OCI-LY7 (cell line): ENCODE results near the gene AFMID. TPM values are rescaled to one million over a fixed set of nuclear protein-coding genes. Genes with fewer than 3 reads are reported as not detected.
A peak's percentile ranks its signal among the peaks of the same experiment; 100 is the strongest.

Experiments used
- BruUV-seq: library from RNA; stranded (reverse); fragments of 400-500 nt; replicated peaks from 2 replicates; lab custom pipeline; 2021; lab: Mats Ljungman, UMichigan
- CTCF ChIA-PET: fragments of 300-600 bp; sonication (Branson Sonifier 250); formaldehyde crosslinking; loops from one replicate; lab custom pipeline; 2022; ENCODE audit warnings: antibody characterized with exemption; ENCODE audit not compliant: unreplicated experiment; lab: Charles Lee
- POLR2A ChIA-PET: fragments of 300-600 bp; sonication (Branson Sonifier 250); formaldehyde crosslinking; loops from one replicate; lab custom pipeline; 2022; ENCODE audit warnings: antibody characterized with exemption; lab: Charles Lee
- DNase-seq: peaks from one replicate; pipeline ENCODE4 v3.0.0-alpha.2; 2015; ENCODE audit warnings: low spot score
- H2AFZ ChIP-seq: fragments of 200-600 bp; sonication (generic), shearing (Covaris generic); 2 replicates; pipeline ENCODE4 v1.6.1; 2014; ENCODE audit warnings: mild to moderate bottlenecking, antibody characterized with exemption, low read length, moderate library complexity
- H3K27ac ChIP-seq: fragments of 200-600 bp; sonication (generic); 2 replicates; pipeline ENCODE4 v1.5.1; 2014; ENCODE audit warnings: mixed run types, low read depth, mild to moderate bottlenecking, moderate library complexity, low read length, inconsistent platforms; ENCODE audit not compliant: poor library complexity, severe bottlenecking
- H3K36me3 ChIP-seq: fragments of 200-600 bp; sonication (generic); 2 replicates; pipeline ENCODE4 v1.6.1; 2014; ENCODE audit warnings: mild to moderate bottlenecking, antibody characterized with exemption, low read length, moderate library complexity, mixed read lengths; ENCODE audit not compliant: insufficient read depth
- H3K4me1 ChIP-seq: fragments of 200-600 bp; sonication (generic); 2 replicates; pipeline ENCODE4 v1.5.1; 2014; ENCODE audit warnings: mild to moderate bottlenecking, low read length; ENCODE audit not compliant: insufficient read depth, poor library complexity, severe bottlenecking
- H3K4me2 ChIP-seq: fragments of 200-600 bp; sonication (generic); 2 replicates; pipeline ENCODE4 v1.6.1; 2014; ENCODE audit warnings: mild to moderate bottlenecking, low read length
- H3K4me3 ChIP-seq: fragments of 200-600 bp; sonication (generic); 2 replicates; pipeline ENCODE4 v1.5.1; 2014; ENCODE audit warnings: mild to moderate bottlenecking, low read depth, low read length; ENCODE audit not compliant: poor library complexity, severe bottlenecking
- H3K79me2 ChIP-seq: fragments of 200-600 bp; sonication (generic); 2 replicates; pipeline ENCODE4 v1.6.1; 2016; ENCODE audit warnings: low read depth, mild to moderate bottlenecking, low read length, moderate library complexity, mixed read lengths; ENCODE audit not compliant: insufficient read depth
- H3K9me2 ChIP-seq: fragments of 200-600 bp; sonication (generic); 2 replicates; pipeline ENCODE4 v1.6.1; 2016; ENCODE audit warnings: mild to moderate bottlenecking, low read length, mixed read lengths; ENCODE audit not compliant: insufficient read depth
- H3K9me3 ChIP-seq: fragments of 200-600 bp; sonication (generic); 2 replicates; pipeline ENCODE4 v1.6.1; 2014; ENCODE audit warnings: mild to moderate bottlenecking, mixed run types, low read length, mixed read lengths
- H4K20me1 ChIP-seq: fragments of 200-600 bp; sonication (generic); 2 replicates; pipeline ENCODE4 v1.6.1; 2014; ENCODE audit warnings: mild to moderate bottlenecking, antibody characterized with exemption, low read length, moderate library complexity, mixed read lengths; ENCODE audit not compliant: insufficient read depth
- EZH2phosphoT487 ChIP-seq: fragments of 200-600 bp; sonication (generic); IDR thresholded peaks from 2 replicates; pipeline ENCODE4 v1.6.1; 2018; ENCODE audit warnings: low read depth, borderline replicate concordance, mild to moderate bottlenecking, mixed run types, antibody characterized with exemption, low read length, moderate library complexity, mixed read lengths
- intact Hi-C: fragments of 100-400 bp; cut with micrococcal nuclease; formaldehyde crosslinking; loops from one replicate; pipeline ENCODE4 v1.10.0; 2022; ENCODE audit not compliant: unreplicated experiment
- total RNA-seq, 2 experiments: library from RNA; depleted of rRNA in 1 of 2; stranded (reverse); fragments of >200 nt in 1 of 2; shearing (Covaris generic) in 1 of 2; gene quantifications; 2 replicates each; pipeline ENCODE4 v1.2.3, GENCODE V29; 2014 to 2022
- TF ChIP-seq, protein P1 (sequence below): fragments of 200-600 bp; sonication (generic); conservative IDR thresholded peaks from 2 replicates; pipeline ENCODE4 v1.5.1; 2014; ENCODE audit warnings: mild to moderate bottlenecking, antibody characterized with exemption, low read length, moderate library complexity, mixed read lengths

AFMID gene
- total RNA-seq, 2 experiments from 2014 or later: 89.1 to 101 TPM

DNA sequence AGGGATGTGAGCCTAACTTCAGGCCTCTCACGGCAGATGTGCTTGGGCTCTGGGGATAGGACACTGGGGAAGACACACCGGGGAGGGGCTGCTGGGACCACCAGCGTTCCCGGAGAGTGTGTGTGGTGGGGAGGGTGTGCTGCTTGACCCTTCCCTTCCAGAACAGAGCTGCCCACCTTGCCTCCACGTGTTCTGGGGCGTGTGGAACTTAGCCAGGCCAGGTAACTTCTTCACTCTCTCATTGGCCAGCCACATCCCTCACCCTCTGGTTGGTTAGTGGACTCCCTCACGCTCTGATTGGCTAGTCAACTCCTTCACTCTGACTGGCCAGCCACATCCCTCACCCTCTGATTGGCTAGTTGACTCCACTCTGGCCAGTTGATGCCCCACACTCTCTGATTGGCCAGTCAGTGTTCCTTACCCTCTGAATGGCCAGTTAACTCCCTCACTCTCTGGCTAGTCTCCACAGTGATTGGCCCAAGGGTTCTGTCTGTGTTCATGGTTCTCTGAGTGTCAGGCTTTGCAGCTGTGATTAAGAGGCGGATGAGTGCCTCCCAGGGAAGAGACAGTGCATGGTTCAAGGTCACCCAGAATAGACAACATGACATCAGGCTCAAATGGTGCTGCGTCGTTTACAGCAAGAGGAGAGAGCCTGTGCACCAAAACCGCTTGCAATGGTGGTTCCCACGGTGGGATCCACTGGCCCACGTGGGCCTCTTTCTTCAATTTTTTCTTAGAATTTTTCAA, 54.3 kb downstream of the AFMID start:
- no peaks in the 10 kb centered on the region for H3K9me2 ChIP-seq
- H3K9me3 ChIP-seq: peaks cover 5% of the 10 kb centered on the region; the same call in 1 of the 2 replicates
- CTCF ChIA-PET: interaction anchor here (1.2 kb wide), 1 partner anchor 9 kb away, joined by 3 read pairs; no protein-coding TSS in a partner anchor
- H3K4me2 ChIP-seq: peak overlapping the region; percentile 50
- no peaks in the 10 kb centered on the region for H3K79me2 ChIP-seq
- peaks cover 66% of the 10 kb centered on the region for H3K4me1 ChIP-seq
- intact Hi-C loops: loop anchor here (1.0 kb wide), 2 partner anchors 11 to 54 kb away; partner anchors contain the start of genes AFMID and TK1
- peak overlapping the region; percentile 76 for H3K27ac ChIP-seq
- peak overlapping the region; percentile 0 for H3K4me3 ChIP-seq
- TF ChIP-seq, protein P1, sequence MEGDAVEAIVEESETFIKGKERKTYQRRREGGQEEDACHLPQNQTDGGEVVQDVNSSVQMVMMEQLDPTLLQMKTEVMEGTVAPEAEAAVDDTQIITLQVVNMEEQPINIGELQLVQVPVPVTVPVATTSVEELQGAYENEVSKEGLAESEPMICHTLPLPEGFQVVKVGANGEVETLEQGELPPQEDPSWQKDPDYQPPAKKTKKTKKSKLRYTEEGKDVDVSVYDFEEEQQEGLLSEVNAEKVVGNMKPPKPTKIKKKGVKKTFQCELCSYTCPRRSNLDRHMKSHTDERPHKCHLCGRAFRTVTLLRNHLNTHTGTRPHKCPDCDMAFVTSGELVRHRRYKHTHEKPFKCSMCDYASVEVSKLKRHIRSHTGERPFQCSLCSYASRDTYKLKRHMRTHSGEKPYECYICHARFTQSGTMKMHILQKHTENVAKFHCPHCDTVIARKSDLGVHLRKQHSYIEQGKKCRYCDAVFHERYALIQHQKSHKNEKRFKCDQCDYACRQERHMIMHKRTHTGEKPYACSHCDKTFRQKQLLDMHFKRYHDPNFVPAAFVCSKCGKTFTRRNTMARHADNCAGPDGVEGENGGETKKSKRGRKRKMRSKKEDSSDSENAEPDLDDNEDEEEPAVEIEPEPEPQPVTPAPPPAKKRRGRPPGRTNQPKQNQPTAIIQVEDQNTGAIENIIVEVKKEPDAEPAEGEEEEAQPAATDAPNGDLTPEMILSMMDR: no peak
- no peak for TF ChIP-seq EZH2phosphoT487
- peak overlapping the region; percentile 37 for H2AFZ ChIP-seq
- no TSS peak for BruUV-seq
- POLR2A ChIA-PET: interaction anchor here (0.6 to 1.0 kb wide), 3 partner anchors 14 to 506 kb away, joined by 3 to 4 read pairs (median 4); no protein-coding TSS in a partner anchor
- no peaks in the 10 kb centered on the region for H4K20me1 ChIP-seq
- no peaks in the 10 kb centered on the region for H3K36me3 ChIP-seq
- peak; percentile 85 for DNase-seq

DNA sequence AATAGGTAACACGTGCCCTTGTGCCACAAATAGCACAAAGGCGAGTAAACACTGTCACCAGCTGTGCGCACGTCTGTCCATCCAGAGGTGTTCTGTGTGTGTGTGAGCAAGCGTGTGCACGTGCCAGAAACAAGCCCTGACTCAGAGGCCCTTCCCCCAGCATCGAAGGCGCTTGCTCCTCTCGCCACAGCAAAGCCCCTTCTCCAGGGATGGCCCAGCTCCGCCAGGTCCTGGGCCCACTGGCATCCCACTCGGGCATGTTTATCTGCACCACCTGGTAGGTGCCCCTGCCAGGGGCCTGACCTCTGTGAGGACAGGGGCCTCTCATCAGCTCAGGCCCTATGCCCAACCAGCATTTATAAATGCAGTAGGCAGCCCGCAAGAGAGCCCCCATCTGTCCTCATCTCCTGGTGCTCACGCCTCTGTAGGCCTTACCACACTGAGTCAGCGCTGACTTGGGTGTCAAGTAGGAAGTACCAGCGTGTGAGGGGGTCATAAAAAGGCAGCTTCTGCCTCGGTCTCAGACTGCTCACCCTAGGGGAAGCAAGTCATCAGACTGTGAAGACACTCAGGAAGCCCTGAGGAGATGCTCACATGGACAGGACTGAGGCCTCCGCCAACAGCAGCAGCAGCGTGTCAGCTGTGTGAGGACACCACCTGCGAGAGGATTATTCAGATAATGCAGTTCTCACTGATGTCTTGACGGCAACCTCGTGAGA, 55.0 kb downstream of the AFMID start:
- CTCF ChIA-PET: interaction anchor here (1.2 kb wide), 1 partner anchor 8 kb away, joined by 3 read pairs; no protein-coding TSS in a partner anchor
- intact Hi-C loops: loop anchor here (1.0 kb wide), 2 partner anchors 10 to 55 kb away; partner anchors contain the start of genes AFMID and TK1
- H3K9me3 ChIP-seq: peaks cover 5% of the 10 kb centered on the region; the same call in 1 of the 2 replicates
- BruUV-seq: no TSS peak
- POLR2A ChIA-PET: interaction anchor here (0.6 to 0.8 kb wide), 5 partner anchors 14 to 1751 kb away, joined by 3 to 4 read pairs (median 3); no protein-coding TSS in a partner anchor
- H3K4me3 ChIP-seq: peak overlapping the region; percentile 0
- H4K20me1 ChIP-seq: no peaks in the 10 kb centered on the region
- no peaks in the 10 kb centered on the region for H3K9me2 ChIP-seq
- H3K4me1 ChIP-seq: peaks cover 65% of the 10 kb centered on the region
- DNase-seq: peak; percentile 92
- H2AFZ ChIP-seq: peak overlapping the region; percentile 37
- no peak for TF ChIP-seq EZH2phosphoT487
- TF ChIP-seq, protein P1: no peak
- H3K36me3 ChIP-seq: no peaks in the 10 kb centered on the region
- H3K4me2 ChIP-seq: peak overlapping the region; percentile 50
- no peaks in the 10 kb centered on the region for H3K79me2 ChIP-seq
- peak overlapping the region; percentile 76 for H3K27ac ChIP-seq
